NCI-H2171 treated with DMSO at 0.1 percent for 48 hours (cell line): ENCODE measurements around the gene TBX4.
"Not testable (repeated sequence)": the region's sequence is repeated elsewhere in the genome, so short reads cannot be mapped to it uniquely, and the experiment has no call there.

Source experiments
- DNase-seq: peaks from one replicate; lab custom pipeline; 2025; lab: John Stamatoyannopoulos, UW

The TBX4 gene

DNA sequence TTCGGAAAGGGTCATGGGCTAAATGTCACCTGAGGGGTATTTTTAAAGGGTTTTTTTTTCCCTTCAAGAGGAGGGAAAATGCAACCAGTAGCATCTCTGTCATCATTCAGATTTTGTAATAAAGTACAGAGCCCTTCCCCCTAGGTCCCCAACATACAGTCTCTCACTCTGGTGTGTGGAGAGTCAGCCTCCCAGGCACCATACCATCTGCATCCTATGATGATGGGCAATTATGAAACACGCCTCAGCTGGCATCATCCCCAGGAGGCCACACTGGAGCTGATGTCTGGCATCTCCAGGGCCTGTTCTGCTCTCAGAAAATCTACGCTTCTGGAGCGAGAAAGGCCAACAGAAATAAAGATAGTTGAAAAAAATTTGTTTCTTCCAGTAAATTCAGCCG is 32.0 kb downstream of the TBX4 start:
- peak; percentile 96 for DNase-seq

DNA sequence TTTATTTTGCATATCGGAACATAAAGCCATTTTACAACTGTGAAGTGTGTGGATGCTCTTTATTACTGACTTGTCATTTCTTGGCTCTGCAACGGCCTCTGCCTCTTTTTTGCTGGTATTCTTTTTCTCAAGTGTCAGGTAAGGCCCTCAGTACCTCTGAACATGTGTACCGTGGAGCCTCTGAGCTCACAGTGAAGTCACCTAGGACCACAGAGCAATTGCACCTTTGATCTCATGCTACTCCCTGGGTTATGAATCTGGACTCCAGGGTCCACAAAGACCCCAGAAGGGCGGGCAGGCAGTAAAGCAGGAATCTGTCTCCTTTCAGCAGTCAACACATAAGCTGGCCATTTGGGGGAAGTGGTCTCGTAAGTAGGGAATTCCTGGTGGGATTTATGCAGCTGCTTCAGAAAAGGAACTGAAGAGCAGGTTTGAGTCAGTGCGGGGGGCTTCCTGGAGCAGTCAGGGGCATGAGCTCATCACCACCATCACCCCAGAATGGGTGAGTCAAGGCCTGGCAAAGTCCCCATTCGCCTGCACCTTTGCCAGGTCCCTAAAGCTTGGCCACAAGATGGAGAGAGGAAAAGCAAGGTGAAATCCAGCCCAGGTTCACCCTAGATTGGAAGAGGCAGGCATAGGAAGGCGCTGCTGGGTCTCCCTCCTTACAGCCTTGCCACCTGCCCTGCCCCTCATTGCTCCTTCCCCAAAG is 33.0 kb downstream of the TBX4 start:
- DNase-seq, result no peak

DNA sequence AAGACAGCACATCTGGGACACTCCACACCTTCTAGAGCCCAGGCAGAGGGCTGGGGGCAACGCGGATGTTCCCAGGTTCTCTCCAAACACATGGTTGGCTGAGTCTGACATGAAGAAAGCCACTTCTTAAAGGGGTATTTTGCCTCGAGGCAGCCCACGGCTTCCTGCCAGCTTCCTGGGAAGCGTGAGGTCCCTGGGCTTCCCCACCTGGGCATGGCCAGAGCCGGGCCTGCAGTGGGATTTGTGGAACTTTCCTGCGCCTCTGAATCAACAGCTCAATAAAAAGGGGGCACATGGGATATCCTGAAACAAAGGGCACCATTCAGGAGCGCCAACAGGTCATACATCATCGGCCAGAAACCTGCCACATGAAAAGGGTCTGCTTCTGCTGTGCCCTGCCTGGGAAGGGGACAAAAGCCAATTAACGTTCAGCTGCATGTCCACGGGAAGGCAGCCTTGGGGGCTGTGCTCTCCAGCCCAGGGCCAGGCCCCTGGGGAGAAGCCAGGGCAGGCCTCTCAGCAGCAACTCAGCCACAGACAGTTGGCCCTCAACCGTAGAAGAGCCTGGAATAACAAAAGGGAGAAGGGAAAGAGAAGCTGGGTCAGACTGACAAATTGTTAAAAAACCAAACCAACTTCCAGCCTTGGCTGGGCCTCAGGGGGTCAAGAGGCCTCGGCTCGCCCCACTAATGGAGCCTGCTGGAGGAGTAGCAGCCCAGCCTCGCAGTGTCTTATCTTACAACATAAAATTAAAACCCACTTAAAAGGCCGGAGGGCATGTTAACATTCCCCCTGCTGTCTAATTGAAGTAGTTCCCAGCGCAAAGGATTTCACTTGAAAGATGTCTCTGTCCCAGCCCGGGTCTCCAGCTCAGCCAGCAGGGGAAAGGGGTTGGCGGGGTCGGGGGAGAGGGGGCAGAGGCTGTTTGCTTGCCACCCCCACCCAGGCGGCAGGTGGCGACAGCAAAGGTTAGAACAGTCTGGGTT is 34.2 kb downstream of the TBX4 start:
- DNase-seq, result no peak

DNA sequence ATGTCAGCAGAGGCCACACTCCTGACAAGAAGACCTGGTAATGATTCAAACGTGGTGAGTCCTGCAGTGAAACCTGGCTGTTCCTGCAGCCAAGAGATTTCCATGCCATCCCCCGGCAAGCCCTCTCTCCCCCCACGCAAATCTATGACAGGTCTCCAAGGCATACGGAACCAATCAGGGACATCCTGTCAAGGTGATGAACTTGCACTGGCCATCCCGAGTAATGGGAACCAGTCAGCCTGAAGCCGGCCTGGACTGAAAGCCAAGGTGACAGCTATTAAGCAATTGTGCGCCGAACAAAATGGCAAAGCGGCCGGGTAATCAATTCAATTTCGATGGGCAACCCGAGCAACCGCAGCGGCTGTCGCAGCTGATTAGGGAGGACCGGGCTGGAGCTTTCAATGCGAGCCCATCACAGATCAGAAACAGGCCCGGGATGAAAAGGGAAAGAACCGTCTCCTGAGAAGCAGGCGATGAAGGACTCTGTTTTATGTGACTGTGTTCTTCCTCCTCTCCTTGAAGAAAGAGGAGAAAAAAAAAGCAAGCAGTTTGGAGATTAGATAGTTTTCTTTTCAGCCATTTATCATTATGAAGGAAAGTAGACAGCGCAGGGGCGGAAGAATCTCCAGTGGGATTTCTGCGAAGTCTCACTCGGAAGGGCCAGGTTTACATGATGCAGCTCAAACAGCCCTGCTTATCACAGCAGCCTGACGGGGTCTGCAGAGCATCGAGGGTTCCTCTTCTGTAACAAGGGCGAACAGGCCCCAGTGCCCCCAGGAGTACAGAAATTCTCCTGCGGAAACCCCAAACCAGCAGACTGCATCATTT is 35.2 kb downstream of the TBX4 start:
- DNase-seq, result no peak

DNA sequence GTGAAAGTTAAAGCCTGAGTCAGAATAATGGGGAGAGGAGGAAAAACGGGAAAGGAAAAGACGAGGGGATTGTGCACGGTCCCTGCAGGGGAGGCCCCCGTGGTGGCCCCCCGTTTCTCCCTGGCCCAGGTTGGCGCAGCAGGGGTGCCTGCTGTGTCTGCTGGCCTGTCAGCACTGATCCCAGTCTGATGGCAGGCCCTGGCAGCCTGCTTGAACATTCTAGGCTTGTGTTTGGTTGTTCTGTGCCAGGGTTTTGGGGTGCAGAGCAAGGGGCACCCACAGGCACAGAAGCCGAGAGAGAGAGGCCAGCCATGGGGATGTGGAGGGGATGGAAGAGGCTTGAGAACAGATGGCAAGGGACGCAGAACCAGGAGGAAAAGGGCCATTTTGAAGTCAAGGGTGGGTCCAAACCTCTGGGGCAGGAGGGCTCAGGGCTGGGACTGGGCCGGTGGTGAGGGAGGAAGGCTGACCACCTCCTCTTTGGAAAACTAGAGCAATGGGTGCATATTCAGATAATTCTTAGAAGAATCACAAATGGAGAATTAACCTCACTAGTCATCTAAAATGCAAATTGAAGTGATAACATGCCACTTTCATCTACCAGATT is 35.9 kb downstream of the TBX4 start:
- no peak for DNase-seq

DNA sequence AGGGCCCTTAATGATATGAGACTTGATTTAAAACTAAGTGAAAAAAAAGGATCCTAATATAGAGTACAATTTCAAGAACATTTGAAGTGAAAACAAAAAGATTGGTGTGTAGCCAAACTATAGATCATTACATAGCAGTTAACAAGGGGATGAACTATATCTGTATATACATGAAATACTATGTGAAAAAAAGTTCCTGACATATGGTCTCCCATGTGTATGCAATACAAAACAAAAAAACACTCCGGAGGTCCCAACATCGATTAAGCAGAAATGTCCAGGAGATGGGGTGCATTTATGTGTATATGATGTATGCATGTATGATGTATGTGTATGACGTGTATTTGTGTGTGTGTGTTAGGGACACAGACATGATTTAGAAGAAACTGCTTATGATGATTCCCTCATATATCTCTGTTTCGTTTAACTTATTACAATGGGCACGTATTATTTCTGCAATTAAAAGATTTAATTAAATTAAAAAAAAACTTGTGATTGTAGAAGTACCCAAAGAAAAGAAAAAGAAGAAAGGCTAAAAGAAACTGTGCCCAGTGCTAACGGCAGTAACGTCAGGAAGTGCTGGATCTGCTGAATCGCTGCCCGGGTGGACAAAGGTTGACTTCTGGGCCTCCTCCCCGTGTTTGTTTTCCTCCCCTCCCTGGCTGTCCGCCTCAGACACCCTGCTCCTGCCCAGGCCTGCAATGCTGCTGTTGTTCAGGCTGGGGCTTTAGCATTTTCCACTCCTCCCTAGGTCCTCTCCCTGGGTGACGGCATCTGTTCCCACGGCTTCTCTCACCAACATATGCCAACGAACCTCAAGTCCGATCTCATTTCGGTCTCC is 36.9 kb downstream of the TBX4 start:
- DNase-seq, result peak; percentile 32

DNA sequence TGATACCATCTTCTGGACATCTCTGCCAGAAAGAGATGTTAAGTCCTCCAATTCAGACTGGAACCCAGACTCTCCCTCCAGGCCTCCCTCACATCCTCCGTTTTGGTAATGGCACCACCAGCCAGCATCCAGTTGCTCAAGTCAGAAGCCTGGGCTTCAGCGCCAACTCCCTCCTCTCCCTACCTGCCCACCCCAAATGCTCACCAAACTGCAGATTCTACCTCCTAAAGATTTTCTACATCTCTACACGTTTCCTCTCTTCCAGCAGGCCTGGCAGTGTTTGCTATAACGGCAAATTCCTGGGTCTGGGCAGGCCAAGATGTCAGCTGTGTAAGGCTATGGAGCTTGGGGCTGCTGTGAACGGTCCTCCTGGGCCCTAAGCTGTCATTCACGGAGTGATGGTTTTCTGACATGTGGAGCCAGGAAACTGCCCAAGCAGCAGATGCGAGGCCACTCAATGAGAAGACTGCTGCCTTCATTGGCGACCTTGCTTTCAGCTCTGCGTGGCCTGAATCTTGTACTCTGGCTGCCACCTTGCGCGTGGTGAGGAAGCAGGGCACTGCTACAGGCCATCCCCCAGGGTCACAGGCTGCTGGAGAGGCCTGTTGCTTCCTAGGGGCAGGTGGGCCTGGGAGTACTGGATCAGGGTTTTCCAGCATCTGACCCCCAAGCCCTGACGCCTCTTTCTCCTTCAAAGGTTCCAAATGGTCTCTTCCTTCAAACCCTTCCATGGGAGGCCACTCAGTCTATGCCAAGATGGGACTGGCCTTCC is 37.7 kb downstream of the TBX4 start:
- DNase-seq, result no peak

DNA sequence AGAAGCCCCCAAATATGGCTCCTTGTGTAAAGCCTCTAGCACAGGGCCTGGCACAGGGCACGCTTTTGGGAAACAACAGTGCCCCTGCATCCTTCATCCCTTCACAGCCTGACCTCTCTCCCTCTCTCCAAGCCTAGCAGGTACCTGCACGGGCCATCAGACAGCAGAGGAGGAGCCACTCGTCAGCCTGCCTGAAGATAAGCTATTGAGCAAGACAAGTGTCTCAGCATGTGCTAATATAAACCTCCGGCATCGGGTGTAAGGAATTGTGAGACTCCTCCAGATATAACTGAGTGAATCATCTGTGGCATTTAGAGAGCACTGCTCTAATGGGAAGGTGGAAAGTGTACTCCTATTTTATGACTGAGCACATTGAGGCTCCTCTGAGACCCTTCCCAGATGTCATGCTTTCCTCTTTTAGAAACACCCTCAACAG is 38.3 kb downstream of the TBX4 start:
- no peak for DNase-seq

DNA sequence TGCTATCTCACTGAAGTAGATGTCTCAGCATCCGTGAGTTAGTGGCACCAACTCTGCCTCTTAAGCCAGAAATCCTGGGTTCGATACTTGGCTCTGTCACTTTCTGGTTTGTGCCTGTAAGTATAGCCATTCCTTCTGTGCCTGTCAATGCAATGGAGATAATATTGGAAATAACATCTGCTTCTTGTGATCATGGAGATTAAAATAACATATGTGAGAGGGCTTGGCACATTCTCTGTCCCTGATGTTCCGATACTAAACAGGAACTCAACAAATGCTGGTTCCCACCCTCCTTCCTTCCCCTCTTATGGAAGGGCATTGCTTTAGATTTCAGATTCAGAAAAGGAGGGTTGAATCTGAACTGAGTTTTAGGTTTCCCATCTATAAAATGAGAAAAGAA is 39.8 kb downstream of the TBX4 start:
- DNase-seq, result peak; percentile 12

DNA sequence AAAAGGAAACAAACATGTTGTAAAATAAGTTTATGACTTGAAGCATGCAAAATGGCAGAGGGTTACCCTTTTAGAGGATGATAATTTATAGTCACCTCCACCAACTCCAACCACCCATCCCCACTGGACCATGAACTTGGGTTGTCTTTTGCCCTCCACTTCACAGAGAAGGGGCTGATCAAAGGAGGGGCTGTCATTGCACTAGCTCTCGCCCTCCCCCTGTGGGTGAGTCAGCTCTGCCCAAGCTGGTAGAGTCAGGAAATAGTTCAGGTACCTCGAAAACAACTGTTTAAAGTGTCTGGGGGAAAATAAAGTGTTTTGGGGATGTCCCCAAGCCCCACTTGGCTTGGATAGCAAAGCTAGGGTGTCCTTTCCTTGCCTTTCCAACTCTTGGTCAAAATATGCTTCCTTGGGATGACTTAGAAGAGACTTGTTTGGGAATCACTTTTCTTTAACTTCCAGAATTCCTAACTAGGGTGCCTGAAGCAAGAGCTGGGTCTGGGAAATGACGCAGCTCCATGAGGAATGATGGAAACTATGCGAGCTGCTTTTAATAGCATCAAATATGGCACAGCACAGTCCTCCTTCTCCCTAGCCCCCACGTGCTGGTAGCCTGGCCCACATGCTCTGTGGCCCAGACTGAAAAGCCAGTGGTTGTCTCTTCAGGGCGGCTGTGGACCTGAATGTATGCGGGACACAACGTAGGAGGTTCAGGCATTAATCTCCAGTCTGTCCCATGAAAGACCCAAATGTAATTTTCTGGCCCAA is 40.7 kb downstream of the TBX4 start:
- no peak for DNase-seq

DNA sequence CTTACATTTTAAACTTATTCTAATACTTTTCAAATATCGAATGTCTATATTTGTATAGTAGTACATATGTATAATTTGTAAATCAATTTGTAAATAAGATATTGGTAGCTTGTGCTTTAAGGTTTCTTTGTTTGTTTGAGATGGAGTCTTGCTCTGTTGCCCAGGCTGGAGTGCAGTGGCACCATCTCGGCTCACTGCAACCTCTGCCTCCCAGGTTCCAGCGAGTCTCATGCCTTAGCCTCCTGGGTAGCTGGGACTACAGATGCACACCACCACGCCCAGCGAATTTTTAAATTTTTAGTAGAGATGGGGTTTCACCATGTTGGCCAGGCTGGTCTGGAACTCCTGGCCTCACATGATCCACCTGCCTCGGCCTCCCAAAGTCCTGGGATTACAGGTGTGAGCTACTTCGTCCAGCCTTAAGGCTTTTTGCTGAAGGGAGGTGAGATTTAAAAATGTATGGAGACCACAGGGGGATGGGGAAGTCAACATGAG is 41.7 kb downstream of the TBX4 start:
- not testable (repeated sequence) for DNase-seq

DNA sequence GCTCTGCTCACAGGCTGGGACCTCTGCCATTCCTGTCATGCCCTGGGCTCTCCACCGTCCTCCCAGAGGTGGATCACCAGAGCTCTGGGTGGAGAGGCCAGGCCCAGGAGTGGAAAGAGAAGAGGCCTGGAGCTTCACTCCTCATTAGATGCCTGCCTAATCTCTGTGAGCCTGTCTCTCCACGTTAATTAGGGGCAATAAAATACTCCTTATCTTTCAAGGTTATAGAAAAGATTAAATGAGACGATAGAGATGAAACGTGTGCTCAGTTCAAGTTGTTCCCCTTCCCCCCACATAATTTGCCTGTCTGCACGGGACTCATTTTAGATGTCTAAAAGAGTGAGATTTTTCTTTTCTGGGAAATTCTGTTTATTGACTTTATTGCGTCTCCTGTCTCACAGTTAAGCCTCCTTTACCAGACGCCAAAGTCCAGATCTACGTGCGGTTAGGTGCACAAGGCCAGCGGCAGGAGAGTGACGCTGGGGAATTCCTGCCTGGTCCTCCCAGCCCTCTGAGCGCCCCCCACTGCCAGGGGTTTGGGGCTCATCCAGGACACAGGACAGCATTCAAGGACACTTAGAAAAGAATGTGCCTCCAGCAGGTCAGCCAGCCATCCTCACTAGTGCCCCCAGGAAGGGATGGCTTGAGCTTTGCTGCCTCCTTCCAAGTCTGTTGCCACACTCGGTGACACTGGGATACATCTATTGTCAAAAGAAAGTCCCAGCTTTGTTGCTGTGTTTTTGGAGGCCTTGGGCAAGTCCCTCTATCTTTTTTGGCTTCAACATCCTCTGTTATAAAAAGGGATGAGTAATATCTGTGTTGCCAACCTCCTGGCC is 42.3 kb downstream of the TBX4 start:
- DNase-seq, result no peak

DNA sequence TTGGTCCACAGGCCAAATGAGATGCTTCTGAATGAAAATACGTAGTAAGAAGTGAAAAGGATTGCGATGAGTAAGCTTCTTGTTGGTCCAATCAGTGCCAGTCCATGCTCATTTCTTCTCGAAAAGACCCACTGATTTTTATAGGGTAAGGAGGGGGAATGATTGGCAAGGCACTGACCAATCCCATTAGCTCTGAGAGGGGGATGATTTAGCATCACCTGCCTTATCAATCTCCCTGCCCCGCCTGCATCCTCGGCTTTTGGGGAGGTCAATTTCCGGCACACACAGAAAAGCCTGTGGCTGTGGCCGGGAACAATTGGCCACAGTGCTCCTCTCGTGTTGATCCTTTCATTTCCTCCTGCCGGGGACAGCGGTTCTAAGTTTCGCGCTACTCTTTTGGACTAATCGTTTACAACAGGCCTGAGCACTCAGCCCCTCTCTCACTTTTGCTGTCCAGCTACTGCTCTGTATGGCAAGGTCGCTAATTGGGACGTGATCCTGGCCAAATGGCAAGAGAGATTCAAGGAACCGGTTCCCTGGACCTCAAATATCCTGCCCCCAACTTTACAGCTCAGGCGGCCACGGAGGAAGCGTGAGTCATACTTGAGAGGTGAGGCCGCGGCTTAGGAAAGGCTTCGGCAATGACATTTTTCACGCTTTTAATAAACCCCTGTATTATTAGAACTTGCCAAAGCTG is 43.1 kb downstream of the TBX4 start:
- DNase-seq, result no peak

DNA sequence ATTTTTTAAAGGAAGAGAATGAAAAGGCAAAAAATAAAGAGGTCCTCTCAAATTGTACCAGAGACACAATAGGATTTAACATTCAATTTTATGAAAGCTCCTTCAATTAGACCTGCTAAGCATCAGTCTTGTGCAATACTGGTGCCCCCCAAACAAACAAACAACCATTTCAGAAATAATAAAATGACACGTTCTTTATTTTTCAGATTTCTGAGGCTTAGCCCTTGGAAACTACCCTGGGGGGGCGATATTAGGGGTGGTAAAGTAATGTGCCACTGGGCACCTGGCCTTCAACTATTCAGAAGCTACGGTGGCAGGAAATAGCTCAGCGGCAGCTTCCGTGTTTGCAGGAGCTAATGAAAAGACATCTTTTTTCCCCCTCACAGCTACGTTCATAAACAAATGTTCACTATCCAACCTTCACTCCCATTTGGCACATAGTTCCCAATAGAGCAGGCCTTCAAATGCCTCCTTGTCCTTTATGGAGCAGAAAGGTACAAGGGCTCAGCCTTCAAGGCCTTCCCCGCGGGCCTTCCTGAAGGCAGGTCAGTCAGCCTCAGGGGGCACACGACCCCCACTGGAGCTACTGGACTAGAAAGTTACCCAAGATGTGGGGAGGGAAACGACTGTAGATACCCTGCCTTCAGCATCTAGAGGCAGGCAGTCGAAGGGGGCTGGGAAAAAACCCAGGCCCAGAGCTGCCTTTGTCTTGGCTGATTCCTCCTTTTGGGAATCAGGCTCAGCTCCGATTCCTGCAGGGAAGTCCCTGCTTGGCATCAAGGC is 44.1 kb downstream of the TBX4 start:
- DNase-seq, result no peak

DNA sequence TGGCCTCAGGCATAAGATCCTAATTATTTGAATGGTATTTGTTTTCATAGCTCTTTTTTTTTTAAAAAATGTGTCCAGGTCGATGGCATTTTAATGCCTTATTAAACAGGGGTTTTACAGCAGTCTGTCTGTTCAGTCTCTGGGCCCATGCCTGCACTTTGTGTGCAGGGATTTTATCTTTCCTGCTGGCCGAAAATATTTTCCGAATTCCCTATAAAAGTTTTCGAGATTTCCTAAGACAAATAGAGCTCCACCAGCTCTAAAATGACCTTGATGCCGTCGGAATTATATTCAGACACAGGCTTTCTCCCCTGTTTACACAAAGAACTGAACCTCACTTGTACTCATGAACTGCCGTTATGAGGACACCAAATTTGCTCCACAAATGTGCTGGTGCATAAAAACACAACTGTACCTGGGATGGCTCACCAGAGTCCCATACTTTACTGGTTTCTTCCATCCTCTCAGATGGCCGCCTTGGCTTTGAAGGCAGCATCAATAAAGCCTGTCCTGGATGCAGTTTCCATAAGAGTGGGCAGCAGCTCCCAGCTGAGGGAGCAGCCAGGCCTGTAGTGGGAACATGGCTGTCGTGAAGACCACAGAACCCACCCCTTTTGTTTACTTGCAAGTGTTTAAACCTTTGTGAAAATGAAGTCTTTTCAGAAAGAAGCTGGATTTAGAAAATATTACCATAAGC is 44.9 kb downstream of the TBX4 start:
- DNase-seq, result no peak
